Sciatic nerve (tissue), 2 donors: ENCODE results near the gene ADD3. TPM values are rescaled to one million over a fixed set of nuclear protein-coding genes. Genes with fewer than 3 reads are reported as not detected.
"Not testable (repeated sequence)": the region's sequence is repeated elsewhere in the genome, so short reads cannot be mapped to it uniquely, and the experiment has no call there.

ENCODE experiments used
- ATAC-seq: fragments of 200-7000 bp; cut with Tn5 transposase; one replicate; pipeline ENCODE4 v1.9.1; 2020; ENCODE audit warnings: mild to moderate bottlenecking, moderate library complexity
- DNase-seq: peaks from one replicate; pipeline ENCODE4 v3.0.0-alpha.2; 2020; ENCODE audit warnings: low spot score
- intact Hi-C: fragments of 100-400 bp; cut with DNase I; formaldehyde crosslinking; loops from one replicate; pipeline ENCODE4 v1.14.2; 2022
- total RNA-seq: library from RNA; stranded (reverse); fragmentation: NEBNext Ultra II Directional; extraction: Animal tissue kit (Norgen Biotek cat#: 25700); gene quantifications from one replicate; pipeline ENCODE4 v1.2.1, GENCODE V29; 2021
- donor health status: DM: no; HTN: no; CAD: no.
- donor health status: DM: no; HTN: no; CAD: no.

The ADD3 gene
- total RNA-seq, 1 donor from 2014 or later, result 321 TPM

- ATAC-seq, result no peak
- no peak for DNase-seq
- intact Hi-C loops, result no loop called here
Measured at GRCh38 chr10:110020265-110020664, 12.5 kb downstream of the ADD3 start.

GRCh38 chr10:110022716-110023504, 15.1 kb downstream of the ADD3 start:
- no peak for DNase-seq
- ATAC-seq, result no peak
- intact Hi-C loops, result no loop called here

DNA sequence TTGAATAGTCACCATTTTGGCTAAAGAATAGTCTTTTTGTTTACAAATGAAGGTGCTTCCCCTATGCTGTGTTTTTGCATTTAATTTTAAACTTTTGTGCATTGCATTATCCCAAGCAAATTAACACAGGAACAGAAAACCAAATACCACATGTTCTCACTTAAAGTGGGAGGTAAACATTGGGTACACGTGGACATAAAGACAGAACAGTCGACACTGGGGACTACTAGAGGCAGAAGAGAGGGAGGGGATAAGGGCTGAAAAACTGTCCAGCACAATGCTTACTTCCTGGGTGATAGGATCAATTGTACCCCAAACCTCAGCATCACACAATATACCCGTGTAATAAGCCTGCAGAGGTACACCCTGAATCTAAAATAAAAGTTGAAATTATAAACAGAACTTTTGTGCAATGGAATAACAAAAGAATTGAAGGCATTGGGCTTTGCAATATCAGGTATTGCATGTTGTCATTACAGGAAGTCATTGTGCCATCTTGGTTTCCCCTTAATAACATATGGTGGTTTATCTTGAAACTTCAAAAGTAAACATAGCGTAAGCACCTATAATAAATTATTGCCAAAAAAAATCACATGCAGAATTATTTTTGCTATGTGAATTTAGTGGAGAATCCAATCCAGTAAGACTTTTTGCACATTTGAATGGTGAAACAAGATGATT, 16.1 kb downstream of the ADD3 start:
- ATAC-seq (no peak), DNase-seq (no peak)
- intact Hi-C loops, result no loop called here

- ATAC-seq, result peak; percentile 54
- intact Hi-C loops, result no loop called here
- no peak for DNase-seq
Measured at GRCh38 chr10:110029450-110029849, 21.7 kb downstream of the ADD3 start.

DNA sequence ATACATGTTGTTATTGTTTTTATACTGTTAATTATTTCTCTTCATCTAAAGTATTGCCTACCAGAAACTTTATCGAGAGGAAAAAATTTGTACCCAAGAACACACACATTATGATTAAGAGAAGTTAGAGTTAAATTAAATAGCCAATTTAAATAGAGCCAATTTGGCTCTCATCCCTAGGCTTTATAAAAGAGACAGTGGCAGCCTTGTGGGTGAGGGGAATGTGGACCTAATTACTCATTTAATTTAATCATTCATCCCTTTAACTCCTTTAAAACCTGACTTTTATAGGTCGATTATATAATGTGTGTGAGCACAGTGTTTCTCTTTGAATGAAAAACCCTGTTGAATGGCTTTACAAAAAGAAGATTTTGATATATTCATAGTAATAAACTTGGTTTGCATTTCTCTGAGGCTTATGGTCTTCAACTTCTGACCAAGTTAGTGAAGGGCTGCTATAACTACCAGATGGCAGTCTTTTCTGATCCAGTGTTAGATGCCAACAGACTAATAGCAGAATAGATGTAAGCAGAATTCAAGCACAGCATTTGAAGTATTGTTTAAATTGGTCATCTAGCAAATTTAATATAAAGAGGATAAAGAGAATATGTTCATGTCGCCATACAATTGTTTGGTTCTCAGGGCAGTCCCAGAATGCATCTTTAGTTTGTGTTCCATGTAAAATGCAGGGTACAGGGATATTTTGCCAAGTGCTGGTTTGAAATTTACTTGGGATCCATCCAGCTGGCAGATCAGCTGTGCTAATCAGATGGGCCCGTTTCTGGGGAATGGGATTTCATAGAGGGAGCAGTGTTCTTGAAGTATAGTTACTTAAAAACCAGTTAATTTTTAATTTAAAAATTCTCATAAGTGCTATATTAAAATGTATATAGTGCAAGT, 25.3 kb downstream of the ADD3 start:
- ATAC-seq (no peak), DNase-seq (no peak)
- intact Hi-C loops, result no loop called here

DNA sequence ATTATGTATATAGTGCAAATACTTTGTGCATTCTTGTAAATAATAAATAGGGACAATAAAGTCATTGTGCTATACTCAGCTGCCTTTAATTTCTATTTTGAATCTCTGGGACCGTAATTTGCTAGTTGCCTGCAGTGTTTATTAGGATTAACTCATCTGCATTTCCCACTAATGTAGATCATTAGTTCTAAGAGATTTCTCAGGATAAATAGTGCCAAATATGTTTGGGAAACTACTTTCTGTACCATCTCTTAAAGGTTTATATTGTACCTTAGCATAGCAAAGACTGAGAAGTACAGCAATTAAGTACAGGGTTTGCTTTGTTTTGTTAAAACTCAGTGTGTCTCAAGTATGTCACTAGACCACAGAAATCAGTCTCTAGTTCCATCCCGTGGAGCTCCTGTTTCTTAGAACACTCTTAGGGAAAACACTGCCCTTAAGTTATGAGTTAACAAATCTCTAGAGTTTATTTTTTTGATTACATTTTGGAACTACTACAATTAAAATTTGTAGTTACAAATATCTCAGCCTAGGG, 26.0 kb downstream of the ADD3 start:
- no peak for ATAC-seq
- intact Hi-C loops, result no loop called here

GRCh38 chr10:110034596-110034995, 26.8 kb downstream of the ADD3 start:
- no peak for ATAC-seq
- intact Hi-C loops, result no loop called here
- DNase-seq, result no peak

More for the DNA sequence above, 26.0 kb downstream of the ADD3 start:
- no peak for DNase-seq

DNA sequence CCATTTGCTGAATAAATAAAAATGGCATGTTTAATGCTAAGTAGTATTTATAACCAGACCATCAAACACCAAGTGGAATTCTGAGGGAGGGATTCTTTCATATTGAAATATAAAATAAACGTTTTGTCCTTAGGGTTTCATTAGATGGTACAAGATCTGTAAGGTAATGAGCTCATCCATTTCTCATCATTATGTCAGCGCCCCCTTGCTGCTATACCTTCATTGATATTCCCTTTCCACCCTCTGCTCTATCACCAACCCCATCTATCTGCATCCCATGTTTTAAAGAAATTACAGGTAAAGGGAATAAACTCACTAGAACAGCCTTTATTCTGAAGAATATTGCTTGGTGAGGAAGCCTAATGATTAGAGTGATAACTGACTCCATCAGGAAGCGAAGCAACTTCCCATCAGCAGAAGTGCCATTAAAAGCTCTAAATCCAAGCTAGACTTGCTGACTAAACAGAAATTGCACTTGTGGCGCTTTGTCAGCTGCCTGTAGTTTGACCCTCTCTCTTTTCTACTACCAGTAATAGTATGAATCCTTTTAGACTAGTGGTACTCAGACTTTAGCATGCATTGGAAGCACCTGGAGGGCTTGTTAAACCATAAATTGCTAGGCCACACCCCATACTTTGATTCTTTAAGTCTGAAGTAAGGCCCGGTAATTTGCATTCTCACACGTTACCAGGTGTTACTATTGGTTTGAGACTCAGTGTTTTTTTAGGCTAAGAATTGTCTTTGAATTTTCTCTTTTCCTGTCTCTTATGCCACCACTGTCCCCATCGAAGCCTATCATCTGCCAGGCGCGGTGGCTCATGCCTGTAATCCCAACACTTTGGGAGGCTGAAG, 27.5 kb downstream of the ADD3 start:
- no peak for ATAC-seq
- intact Hi-C loops, result no loop called here
- no peak for DNase-seq

- ATAC-seq, result no peak
- intact Hi-C loops, result no loop called here
- no peak for DNase-seq
Measured at GRCh38 chr10:110036640-110037039, 28.9 kb downstream of the ADD3 start.

GRCh38 chr10:110039254-110039653, 31.5 kb downstream of the ADD3 start:
- DNase-seq, result no peak
- no peak for ATAC-seq
- intact Hi-C loops, result no loop called here

GRCh38 chr10:110040108-110040507, 32.3 kb downstream of the ADD3 start:
- ATAC-seq (no peak), DNase-seq (no peak)
- intact Hi-C loops, result no loop called here

DNA sequence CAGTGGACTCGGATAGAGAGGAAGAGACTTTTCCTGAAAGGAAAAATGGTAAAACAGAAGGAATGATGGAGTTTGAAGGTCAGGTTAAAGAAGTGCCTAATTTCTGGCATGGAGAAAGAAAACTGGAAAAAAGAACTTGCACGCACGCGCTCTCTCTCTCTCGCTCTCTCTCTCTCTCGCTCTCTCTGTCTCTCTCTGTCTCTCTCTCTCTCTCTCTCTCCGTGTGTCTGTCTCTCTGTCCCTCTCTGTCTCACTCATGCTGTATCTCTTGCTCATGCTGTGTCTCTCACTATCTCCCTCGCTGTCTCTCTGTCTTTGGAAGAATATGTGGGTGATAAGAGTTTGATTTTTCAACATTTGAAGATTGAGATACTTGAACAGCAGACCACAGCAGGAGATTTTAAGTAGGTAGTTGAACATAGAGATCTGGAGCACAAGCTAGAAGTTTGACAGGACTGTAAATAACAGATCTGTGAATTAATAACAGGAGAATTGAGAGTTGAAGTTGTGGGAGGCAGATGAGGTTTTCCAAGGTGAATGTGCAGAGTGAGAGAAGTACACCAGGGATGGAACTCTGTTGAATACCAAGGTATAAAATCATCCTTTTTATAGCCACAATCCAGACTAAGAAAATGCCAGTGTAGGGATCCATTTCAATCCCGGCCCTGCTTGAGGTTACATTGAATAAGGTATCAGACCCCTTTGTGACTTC, 33.1 kb downstream of the ADD3 start:
- DNase-seq (no peak), ATAC-seq (no peak)
- intact Hi-C loops, result no loop called here

DNA sequence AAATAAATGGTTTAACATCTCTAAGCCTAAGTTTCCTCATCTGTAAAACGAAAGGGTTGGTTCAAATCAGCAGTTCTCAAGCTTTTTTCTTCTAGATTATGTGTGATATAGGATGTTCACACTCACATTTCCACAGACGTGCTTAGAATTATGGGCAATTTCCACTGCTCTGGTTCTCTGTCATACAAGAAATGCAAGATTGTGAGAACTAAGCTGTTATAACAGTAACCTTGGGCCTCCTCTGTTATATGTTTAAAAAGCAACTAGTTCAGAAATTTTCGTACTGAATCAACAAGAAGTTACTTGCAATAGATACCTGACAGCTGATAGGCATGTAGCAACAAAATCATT, 33.7 kb downstream of the ADD3 start:
- DNase-seq (no peak), ATAC-seq (no peak)

DNA sequence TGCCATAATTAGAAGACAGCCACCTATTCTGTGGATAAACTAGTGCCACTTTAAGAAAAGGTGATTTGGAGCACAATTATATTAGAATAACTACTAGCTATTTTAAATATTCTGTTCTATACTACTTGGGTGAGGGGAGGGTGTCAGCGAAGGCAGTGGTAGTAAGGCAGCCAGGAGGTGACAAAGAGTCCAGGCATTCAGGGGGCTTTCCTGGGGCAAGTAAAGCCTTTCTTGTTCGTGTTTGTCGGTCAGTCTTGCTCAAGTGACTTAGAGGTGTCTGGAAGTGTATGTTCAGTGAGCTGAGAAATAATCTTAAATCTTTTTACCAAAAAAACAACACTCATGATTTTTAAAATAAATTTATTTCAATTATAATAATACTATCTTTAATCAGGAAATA, 34.4 kb downstream of the ADD3 start:
- no peak for DNase-seq
- intact Hi-C loops, result no loop called here
- no peak for ATAC-seq

More for the DNA sequence above, 33.7 kb downstream of the ADD3 start:
- intact Hi-C loops, result no loop called here

DNA sequence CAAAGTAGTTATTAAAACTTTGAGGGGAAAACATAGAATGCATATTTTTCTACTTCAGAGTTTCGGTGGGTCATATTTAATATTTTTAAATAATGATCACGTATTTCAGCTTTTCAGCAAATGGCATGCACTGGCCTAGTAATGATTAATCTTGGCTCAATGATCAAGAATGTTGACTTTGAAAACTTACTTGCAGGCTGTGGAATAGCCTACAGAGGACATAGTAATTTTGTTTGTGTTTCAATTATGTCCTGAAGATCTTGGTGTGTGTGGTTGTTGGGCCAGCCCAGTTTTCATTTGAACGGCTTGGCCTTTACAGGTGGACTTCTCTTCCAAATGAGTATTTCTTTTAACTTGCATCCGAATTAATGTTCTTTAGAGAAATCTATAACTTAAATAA, 35.1 kb downstream of the ADD3 start:
- DNase-seq (no peak), ATAC-seq (no peak)
- intact Hi-C loops, result no loop called here

DNA sequence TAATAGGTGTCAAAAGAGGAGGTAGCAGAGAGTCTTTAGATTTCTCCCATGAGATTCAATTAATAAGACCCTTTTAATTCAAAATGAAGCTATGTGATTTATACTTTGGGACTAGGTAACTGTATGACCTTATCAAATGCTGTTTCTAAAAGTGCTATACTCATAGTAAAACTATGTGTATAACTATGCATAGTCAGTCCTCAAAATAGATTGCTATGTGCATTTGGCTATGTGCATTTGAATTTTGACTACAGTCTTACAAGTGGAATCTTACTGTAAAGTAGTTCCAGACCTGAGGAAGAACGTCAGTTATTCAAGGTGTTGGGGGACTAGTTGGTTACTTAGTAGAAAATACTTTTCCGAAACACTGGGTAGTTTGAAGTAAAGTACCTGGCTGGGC, 36.9 kb downstream of the ADD3 start:
- intact Hi-C loops, result no loop called here
- ATAC-seq (no peak), DNase-seq (no peak)

- DNase-seq (no peak), ATAC-seq (no peak)
- intact Hi-C loops, result no loop called here
Measured at GRCh38 chr10:110045772-110046171, 38.0 kb downstream of the ADD3 start.

GRCh38 chr10:110048145-110048544, 40.4 kb downstream of the ADD3 start:
- ATAC-seq, DNase-seq, intact Hi-C loops: not testable (repeated sequence)
